ENCODE results near the gene HLA-DMB. TPM values are rescaled to one million over a fixed set of nuclear protein-coding genes. Genes with fewer than 3 reads are reported as not detected.

Gene HLA-DMB
- total and polyA plus RNA-seq, 10 of the 15 experiments (the other 5 are each of a cell fraction or from before 2014, with no cell fraction given) = 114 to 173 (median 150) TPM

- no peak for TF ChIP-seq HSF1 (IDR thresholded peaks at IDR 0.05; ENCODE audit: low read depth, low read length)
- TF ChIP-seq EGR1 (IDR thresholded peaks at IDR 0.05; ENCODE audit: borderline replicate concordance in 1 of 2, low read depth in 2 of 2, low read length in 2 of 2) = no peak
- no peak for TF ChIP-seq JUNB (IDR thresholded peaks at IDR 0.05)
- TF ChIP-seq ZSCAN29 (IDR thresholded peaks at IDR 0.05) = no peak
- no peak for TF ChIP-seq SREBF2 (IDR thresholded peaks at IDR 0.05; ENCODE audit: low read length)
- no peak for TF ChIP-seq IRF5 (IDR thresholded peaks at IDR 0.05; ENCODE audit: borderline replicate concordance)
Measured at GRCh38 chr6:32912951-32913350, 27.9 kb downstream of the HLA-DMB start (continued).

GRCh38 chr6:32908897-32909296, 31.9 kb downstream of the HLA-DMB start:
- intact Hi-C loops (cut with micrococcal nuclease; ENCODE audit: unreplicated experiment) (no loop called here), in situ Hi-C loops (cut with MboI) (no loop called here)
- Histone ChIP-seq H3K4me2 (ENCODE audit: control insufficient read depth, insufficient read depth) (no peak overlapping the region), H3K79me2 (ENCODE audit: control insufficient read depth, insufficient read depth, low read length) (no peaks in the 10 kb centered on the region), H3K36me3 (ENCODE audit: control insufficient read depth in 2 of 2, insufficient read depth in 2 of 2, low read length in 1 of 2) (no peaks in the 10 kb centered on the region), H2AFZ (ENCODE audit: control insufficient read depth, low read depth, low read length) (no peak overlapping the region), H3K27ac (ENCODE audit: control insufficient read depth, insufficient read depth) (no peak overlapping the region), H3K27me3 (replicated peaks in 1 of 2; ENCODE audit: control insufficient read depth in 2 of 2, insufficient read depth in 2 of 2, low read length in 1 of 2) (no peaks in the 10 kb centered on the region), H3K9me3 (replicated peaks; ENCODE audit: control insufficient read depth, insufficient read depth, low read length) (no peaks in the 10 kb centered on the region), H3K4me3 (no peak overlapping the region), H3K4me1 (ENCODE audit: control insufficient read depth, insufficient read depth, low read length) (no peaks in the 10 kb centered on the region), H3K9ac (ENCODE audit: control insufficient read depth, insufficient read depth, low read length) (no peak overlapping the region), H4K20me1 (ENCODE audit: control insufficient read depth, insufficient read depth) (no peaks in the 10 kb centered on the region)
- SMC1A ChIA-PET (ENCODE audit: uncharacterized antibody, unreplicated experiment) = interaction anchor here (1.0 kb wide), 1 partner anchor 76 kb away, joined by 3 read pairs; no protein-coding TSS in a partner anchor
- BruUV-seq (replicated peaks) = no TSS peak
- CTCF ChIA-PET = interaction anchor here (0.9 to 1.4 kb wide), 2 partner anchors 41 to 75 kb away, joined by 3 to 5 read pairs; no protein-coding TSS in a partner anchor
- ATAC-seq (no peak), FAIRE-seq (peak; percentile 59), DNase-seq (ENCODE audit: low read depth, low spot score) (no peak)
- 90% methylated on average over 2 of the region's 2 CpGs for WGBS (ENCODE audit: insufficient coverage, insufficient replicate concordance, low lambda C conversion rate, missing lambda C conversion rate)
- POLR2A ChIA-PET = interaction anchor here (1.2 kb wide), 1 partner anchor 24 kb away, joined by 3 read pairs; no protein-coding TSS in a partner anchor
- RAD21 ChIA-PET (ENCODE audit: unreplicated experiment) = interaction anchor here (0.7 kb wide), 1 partner anchor 23 kb away, joined by 4 read pairs; no protein-coding TSS in a partner anchor
- TF ChIP-seq ZBED1 (IDR thresholded peaks at IDR 0.05; ENCODE audit: borderline replicate concordance) (no peak), TARDBP (IDR thresholded peaks at IDR 0.05; ENCODE audit: borderline replicate concordance) (no peak), RBBP5 (conservative IDR thresholded peaks at IDR 0.05) (no peak), NR2C1 (IDR thresholded peaks at IDR 0.05) (no peak), HCFC1 (IDR thresholded peaks at IDR 0.05; ENCODE audit: low read length) (no peak), BACH1 (IDR thresholded peaks at IDR 0.05; ENCODE audit: borderline replicate concordance) (no peak), ATF7 (IDR thresholded peaks at IDR 0.05; ENCODE audit: low read depth) (no peak), NRF1 (conservative IDR thresholded peaks at IDR 0.05; ENCODE audit: low read depth, low read length) (no peak), CHD2 (IDR thresholded peaks at IDR 0.05; ENCODE audit: borderline replicate concordance, low read depth, low read length) (no peak), CHD1 (IDR thresholded peaks at IDR 0.05; ENCODE audit: low read depth, low read length) (no peak), MXI1 (IDR thresholded peaks at IDR 0.05; ENCODE audit: low read depth, low read length) (no peak), RAD51 (IDR thresholded peaks at IDR 0.05) (no peak), EZH2 (IDR thresholded peaks at IDR 0.05; ENCODE audit: borderline replicate concordance, control insufficient read depth, low read depth, low read length) (no peak)

Data from GM12878 (cell line).